HFF-Myc (cell line): ENCODE results near the gene FOXRED2.
A peak's percentile ranks its signal among the peaks of the same experiment; 100 is the strongest.

Experiments used
- DNase-seq: peaks from one replicate; pipeline ENCODE4 v3.0.0-alpha.2; 2011; ENCODE audit warnings: low read depth; ENCODE audit errors: extremely low read depth
- H3K4me3 ChIP-seq: replicated peaks from 2 replicates; pipeline ENCODE4 v1.5.1; 2011; ENCODE audit warnings: low read depth, mild to moderate bottlenecking, control low read depth, low read length
- TF ChIP-seq, protein P1 (sequence below): IDR thresholded peaks from 2 replicates; pipeline ENCODE4 v1.5.1; 2012; ENCODE audit warnings: mild to moderate bottlenecking, low read depth, low read length, control low read depth; ENCODE audit errors: missing control alignments

FOXRED2 gene

DNA sequence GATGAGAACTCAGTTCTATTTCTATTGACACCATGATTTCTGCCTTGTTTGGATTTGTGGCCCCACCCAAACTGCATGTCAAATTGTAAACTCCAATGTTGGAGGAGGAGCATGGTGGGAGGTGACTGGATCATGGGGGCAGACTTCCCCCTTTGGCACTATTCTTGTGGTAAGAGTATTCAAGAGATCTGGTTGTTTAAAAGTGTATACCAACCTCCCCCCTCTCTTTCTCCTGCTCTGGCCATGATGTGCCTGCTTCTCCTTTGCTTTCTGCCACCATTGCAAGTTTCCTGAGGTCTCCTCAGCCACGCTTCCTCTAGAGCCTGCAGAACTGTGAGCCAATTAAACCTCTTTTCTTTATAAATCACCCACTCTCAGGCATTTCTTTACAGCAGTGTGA is 7.9 kb upstream of the FOXRED2 start:
- H3K4me3 ChIP-seq: no peak overlapping the region
- TF ChIP-seq, protein P1, sequence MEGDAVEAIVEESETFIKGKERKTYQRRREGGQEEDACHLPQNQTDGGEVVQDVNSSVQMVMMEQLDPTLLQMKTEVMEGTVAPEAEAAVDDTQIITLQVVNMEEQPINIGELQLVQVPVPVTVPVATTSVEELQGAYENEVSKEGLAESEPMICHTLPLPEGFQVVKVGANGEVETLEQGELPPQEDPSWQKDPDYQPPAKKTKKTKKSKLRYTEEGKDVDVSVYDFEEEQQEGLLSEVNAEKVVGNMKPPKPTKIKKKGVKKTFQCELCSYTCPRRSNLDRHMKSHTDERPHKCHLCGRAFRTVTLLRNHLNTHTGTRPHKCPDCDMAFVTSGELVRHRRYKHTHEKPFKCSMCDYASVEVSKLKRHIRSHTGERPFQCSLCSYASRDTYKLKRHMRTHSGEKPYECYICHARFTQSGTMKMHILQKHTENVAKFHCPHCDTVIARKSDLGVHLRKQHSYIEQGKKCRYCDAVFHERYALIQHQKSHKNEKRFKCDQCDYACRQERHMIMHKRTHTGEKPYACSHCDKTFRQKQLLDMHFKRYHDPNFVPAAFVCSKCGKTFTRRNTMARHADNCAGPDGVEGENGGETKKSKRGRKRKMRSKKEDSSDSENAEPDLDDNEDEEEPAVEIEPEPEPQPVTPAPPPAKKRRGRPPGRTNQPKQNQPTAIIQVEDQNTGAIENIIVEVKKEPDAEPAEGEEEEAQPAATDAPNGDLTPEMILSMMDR: no peak
- DNase-seq: no peak

DNA sequence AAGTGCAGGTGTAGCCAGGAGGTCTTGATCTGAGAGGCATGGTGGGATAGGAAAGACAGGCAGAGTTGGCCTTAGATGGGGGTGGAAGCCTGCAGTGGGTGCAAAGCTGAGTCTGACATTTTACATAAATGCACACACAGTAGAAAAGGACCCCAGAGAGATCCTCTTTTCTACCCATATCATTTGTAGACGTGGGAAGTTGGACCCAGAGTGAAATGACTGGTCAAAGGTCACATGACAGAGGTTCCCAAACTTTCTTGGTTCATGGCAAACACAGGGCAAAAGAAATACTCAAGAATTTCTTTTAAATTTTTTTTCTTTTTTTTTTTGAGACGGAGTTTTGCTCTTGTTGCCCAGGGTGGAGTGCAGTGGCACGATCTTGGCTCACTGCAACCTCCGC is 6.2 kb upstream of the FOXRED2 start:
- H3K4me3 ChIP-seq: no peak overlapping the region
- no peak for DNase-seq
- TF ChIP-seq, protein P1: no peak

DNA sequence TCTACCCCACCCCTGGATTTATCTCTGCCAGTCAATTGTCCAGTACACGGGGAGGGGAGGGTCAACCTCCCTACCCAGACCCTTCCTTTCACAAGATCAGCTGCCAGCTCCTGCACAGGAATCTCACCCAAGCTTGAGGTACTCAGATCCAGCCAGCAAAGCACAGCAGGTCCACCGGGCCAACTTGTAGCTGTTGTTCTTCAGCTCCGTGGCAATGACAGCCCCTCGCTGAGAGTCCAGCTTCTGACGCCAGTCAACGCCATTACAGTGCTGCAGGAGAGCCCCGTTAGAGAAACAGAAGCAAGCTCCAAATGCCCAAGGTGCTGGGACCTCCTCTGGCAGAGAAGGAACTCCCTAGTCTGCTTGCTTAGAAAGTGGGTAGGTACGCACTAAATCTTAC is 5.5 kb upstream of the FOXRED2 start:
- DNase-seq: no peak
- no peak overlapping the region for H3K4me3 ChIP-seq
- TF ChIP-seq, protein P1: no peak

DNA sequence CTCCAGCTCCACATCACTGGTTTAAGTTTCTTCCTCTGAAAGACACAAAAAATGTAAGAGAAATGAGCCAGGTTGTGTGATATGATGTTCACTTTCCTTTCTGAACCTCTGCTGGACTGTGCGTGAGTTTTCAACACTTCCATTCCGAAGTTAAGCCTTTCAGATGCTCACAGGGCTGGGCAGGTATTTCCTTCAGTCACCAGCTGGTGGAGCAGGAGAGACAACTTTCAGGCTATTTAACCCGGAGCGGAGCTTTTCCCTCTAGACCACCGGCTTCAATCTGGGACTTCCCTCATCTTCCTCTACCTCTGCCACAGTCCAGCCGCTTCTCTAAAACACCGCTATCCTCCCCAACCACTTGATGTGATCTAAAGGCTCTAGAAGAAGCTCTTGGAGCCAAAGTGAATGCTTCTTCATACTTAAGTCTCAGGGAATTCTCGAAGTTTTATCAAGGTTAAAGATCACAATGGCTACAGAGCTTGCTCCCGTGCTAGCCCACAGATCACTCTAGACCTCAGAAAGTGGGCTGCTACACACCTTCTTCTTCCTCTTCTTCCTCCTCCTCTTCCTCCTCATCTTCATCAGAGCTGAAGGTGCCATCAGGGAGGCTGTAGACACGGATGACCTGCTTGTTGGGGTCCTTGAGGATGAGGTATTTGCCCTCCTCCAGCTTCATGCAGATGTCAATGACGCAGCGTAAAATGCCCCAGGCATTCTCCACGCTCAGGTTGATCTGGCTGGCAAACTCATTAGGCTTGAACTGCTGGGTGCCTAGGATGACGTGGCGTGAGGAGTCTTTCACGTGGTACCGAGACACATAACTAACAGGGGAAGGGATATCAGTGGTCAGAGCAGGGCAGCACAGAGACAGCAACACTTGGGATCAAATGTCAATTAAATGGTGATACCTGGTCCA is 4.4 kb upstream of the FOXRED2 start:
- TF ChIP-seq, protein P1: peak; percentile 55
- no peak overlapping the region for H3K4me3 ChIP-seq
- DNase-seq: no peak

DNA sequence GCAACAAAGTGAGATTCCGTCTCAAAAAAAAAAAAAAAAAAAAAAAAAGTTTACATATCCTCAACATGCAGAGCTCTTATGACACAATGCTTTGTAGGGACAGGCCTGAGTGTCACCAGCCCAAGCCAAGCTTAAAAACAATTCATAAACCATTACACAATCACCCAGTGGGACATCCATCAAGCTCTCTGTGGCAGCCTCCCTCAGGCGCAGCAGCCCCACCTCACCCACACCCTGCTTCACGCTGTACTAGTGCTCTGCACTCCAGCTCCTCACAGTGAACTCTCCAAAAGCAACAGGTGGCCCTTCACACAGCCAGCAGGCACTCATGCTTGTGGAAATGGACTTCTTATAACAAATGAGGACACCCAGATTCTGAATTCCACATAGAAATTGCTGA is 3.5 kb upstream of the FOXRED2 start:
- TF ChIP-seq, protein P1: no peak
- no peak for DNase-seq
- H3K4me3 ChIP-seq: no peak overlapping the region

DNA sequence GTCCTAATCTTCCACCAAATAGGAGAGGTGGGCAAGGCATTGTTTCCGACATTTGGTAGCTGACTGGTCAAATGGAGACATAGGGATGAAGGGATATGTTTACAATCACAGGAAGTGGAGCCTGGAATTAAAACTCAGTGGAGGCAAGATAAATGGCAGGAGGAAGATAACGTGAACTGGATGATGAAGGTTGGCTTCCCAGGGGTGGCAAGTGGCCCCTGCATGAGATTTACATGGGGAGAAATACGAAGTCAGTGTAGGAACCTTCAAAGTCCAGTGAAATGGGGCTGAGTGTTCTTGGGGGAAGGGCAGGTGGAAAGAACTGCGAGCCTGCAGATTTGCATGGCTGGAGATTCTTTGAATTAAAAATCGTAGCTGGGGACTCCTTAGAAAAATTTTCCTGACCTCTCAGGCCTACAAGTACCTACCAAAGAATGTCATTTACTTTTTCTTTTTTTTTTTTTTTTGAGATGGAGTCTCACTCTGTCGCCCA is 724 bp upstream of the FOXRED2 start:
- H3K4me3 ChIP-seq: no peak overlapping the region; the same call in 1 of the 2 replicates
- no peak for DNase-seq
- TF ChIP-seq, protein P1: no peak
